GM12872 (cell line): Measurements from ENCODE around the gene EIF2S1.

Experiments
- CTCF ChIP-seq: IDR thresholded peaks from 3 replicates; pipeline ENCODE4 v1.5.1; 2011; ENCODE audit warnings: low read depth, mild to moderate bottlenecking, low read length, moderate library complexity; ENCODE audit not compliant: insufficient read depth

EIF2S1 gene

DNA sequence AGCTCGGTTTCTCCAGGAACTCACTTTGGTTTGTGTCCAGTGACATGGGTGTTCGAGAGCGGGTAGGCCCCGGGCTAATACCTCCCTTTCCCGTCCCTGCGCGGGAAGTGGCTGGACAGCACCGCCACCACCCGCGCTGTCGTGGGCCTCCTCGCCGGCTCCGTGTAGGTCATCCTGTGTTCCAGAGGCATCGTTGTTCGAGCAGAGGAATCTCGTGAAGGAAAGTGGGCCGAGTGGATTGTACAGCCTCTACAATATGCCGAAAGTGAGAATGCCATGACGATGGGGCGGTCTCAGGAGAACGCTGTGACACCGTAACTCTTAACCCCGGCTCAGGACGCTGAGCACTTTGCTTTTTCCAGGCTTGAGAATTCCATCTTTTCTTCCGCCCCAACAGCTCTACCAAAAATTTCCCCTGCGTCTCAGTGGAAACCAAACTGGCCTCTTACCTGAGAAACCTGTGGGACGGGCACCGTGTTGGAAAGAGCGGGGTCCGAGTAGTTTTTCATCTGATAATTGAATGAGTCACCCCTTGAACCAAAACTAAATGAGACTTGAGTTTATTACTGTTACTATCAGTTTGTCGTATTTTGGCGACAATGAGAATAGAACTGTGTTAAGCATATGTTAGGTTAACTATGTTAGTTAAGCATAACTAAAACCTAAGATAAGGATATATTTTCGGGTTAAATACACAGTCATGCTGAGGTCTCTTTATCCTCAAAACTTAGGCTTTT, 510 bp downstream of the EIF2S1 start:
- TF ChIP-seq CTCF = no peak

DNA sequence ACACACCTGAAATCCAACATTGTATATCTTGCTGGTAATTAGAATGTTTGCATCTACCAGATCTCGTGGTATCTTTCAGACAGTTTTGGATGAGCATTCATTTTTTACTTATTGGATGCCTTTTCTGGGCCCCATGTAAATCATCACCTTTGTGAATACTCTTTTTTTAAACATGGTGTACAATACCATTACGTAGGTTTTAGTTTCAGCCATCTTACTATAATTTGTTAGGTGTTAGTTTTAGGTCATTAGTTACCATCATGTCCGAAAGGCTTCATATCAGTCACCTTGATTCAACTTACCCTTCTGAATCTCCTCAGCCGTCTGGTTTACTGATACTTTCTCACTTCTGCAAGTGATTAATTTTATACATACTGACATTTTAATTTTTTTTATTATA, 5.3 kb downstream of the EIF2S1 start:
- TF ChIP-seq CTCF = no peak

- TF ChIP-seq CTCF = no peak
Measured at GRCh38 chr14:67370830-67371229, 10.7 kb downstream of the EIF2S1 start.

DNA sequence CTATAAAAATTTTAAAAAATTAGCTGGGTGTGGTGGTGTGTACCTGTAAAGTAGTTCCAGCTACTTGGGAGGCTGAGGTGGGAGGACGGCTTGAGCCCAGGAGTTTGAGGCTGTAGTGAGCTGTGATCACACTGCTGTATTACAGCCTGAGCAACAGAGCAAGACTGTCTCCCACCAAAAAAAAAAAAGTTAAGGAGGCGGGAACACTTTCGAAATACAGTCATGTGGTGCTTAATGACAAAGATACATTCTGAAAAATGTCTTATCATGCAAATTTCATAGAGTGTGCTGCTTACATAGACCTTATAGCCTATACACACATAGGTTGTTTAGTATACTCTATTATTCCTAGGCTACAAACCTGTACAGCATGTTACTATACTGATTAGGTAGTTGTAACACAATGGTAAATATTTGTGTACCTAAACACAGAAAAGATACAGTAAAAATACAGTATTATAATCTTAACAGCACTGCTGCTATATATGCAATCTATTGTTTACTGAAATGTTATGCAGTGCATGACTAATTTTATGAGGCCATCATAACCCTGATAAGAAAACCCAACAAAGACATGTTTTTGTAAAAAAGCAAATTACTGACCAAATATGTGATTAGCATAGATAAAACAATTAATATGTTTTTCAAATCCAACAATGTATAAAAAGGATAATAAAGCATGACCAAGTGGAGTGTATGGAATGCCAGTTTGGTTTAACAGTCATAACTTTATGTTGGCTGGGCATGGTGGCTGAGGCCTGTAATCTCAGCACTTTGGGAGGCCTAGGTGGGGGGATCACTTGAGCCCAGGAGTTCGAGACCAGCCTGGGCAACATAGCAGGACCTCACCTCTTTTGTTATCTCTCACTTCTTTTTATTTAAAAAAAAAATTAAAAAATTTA, 11.4 kb downstream of the EIF2S1 start:
- no peak for TF ChIP-seq CTCF

- TF ChIP-seq CTCF = no peak
Measured at GRCh38 chr14:67372833-67373232, 12.7 kb downstream of the EIF2S1 start.

GRCh38 chr14:67373347-67373746, 13.2 kb downstream of the EIF2S1 start:
- no peak for TF ChIP-seq CTCF

DNA sequence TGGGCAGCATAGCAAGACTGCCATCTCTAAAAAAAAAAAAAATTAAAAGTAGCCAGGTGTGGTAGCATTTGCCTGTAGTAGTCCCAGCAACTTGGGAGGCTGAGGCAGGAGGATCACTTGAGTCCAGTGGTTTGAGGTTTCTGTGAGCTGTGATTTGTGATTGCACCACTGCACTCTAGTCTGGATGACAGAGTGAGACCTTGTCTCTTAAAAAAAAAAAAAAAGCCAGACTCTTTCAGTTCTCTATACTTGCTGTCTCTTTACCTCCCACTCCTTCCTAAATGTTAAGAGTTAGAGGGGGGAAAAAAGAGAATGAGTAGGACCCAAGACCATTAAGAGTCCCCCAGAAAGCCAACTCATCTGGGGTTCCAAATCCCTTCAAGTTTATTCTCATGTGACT, 17.8 kb downstream of the EIF2S1 start:
- TF ChIP-seq CTCF = no peak
